NCI-H510A treated with DMSO at 0.1 percent for 48 hours (cell line): ENCODE results near the gene SH3TC1.

Experiments used
- DNase-seq: peaks from one replicate; lab custom pipeline; 2025; lab: John Stamatoyannopoulos, UW

Gene SH3TC1

GRCh38 chr4:8198906-8199593 is at the start of gene SH3TC1:
SH3TC1 (plus strand) TSS chr4:8199290; CDS start chr4:8205195, 5,905 bp downstream.
- peak; percentile 30 for DNase-seq

- no peak for DNase-seq
Observed at GRCh38 chr4:8149664-8150063, 49.4 kb upstream of the SH3TC1 start.

- no peak for DNase-seq
Observed at GRCh38 chr4:8150152-8151090, 48.7 kb upstream of the SH3TC1 start.

GRCh38 chr4:8151165-8151650 is 47.9 kb upstream of the SH3TC1 start:
- DNase-seq = no peak

GRCh38 chr4:8152090-8152864 is 46.8 kb upstream of the SH3TC1 start:
- no peak for DNase-seq

GRCh38 chr4:8152865-8153257 is 46.2 kb upstream of the SH3TC1 start:
- no peak for DNase-seq

- no peak for DNase-seq
Observed at GRCh38 chr4:8153441-8153840, 45.6 kb upstream of the SH3TC1 start.

GRCh38 chr4:8155048-8155447 is 44.0 kb upstream of the SH3TC1 start:
- DNase-seq = no peak

GRCh38 chr4:8155660-8156421 is 43.2 kb upstream of the SH3TC1 start:
- DNase-seq = no peak

GRCh38 chr4:8156617-8157016 is 42.5 kb upstream of the SH3TC1 start:
- DNase-seq = no peak

GRCh38 chr4:8157496-8157895 is 41.6 kb upstream of the SH3TC1 start:
- no peak for DNase-seq

- DNase-seq = no peak
Observed at GRCh38 chr4:8157944-8158709, 41.0 kb upstream of the SH3TC1 start.

- peak; percentile 66 for DNase-seq
Observed at GRCh38 chr4:8158710-8159536, 40.2 kb upstream of the SH3TC1 start, which contains the start of gene ABLIM2. ABLIM2 (minus strand) TSS chr4:8158813; CDS start chr4:8158689, 124 bp downstream.

GRCh38 chr4:8159537-8160232 is 39.4 kb upstream of the SH3TC1 start:
- DNase-seq = no peak

- peak; percentile 20 for DNase-seq
Observed at GRCh38 chr4:8160233-8160560, 38.9 kb upstream of the SH3TC1 start.

- DNase-seq = no peak
Observed at GRCh38 chr4:8160572-8160971, 38.5 kb upstream of the SH3TC1 start.

- no peak for DNase-seq
Observed at GRCh38 chr4:8162625-8163024, 36.5 kb upstream of the SH3TC1 start.

- no peak for DNase-seq
Observed at GRCh38 chr4:8163026-8163425, 36.1 kb upstream of the SH3TC1 start.
